ENCODE data around the gene MXRA7.

DNA sequence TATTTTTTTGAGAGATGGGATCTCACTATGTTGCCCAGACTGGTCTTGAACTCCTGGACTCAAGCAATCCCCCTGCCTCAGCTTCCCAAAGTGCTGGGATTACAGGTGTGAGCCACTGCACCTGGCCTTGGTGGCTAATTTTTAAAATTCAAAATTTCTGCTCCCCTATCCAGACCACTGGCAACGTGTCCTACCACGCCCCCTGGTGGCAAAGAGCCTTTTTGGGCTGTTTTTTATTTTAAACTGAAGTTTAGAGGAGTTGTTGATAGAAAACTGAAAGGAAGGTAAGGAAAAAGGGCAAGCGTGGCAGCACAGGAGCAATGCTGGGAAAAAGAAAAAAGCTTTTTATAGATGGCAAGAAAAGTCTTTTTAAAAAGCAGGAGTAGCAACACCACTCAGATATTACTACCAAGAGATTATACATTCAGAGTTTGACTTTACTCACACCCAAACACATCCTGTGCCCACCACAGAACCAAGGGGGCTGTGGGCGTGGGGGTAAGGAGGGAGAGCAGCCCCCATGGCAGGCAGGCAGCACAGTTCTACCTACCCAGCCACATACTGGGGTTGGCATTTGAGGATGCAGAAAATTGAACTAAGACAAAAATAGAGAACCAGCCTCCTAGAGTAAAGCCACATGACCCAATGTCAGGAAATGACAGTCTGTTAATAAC is 4.2 kb upstream of the MXRA7 start:
- TF ChIP-seq, protein P1, sequence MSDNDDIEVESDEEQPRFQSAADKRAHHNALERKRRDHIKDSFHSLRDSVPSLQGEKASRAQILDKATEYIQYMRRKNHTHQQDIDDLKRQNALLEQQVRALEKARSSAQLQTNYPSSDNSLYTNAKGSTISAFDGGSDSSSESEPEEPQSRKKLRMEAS (IDR thresholded peaks at IDR 0.05) = no peak
- TF ChIP-seq, protein P2, sequence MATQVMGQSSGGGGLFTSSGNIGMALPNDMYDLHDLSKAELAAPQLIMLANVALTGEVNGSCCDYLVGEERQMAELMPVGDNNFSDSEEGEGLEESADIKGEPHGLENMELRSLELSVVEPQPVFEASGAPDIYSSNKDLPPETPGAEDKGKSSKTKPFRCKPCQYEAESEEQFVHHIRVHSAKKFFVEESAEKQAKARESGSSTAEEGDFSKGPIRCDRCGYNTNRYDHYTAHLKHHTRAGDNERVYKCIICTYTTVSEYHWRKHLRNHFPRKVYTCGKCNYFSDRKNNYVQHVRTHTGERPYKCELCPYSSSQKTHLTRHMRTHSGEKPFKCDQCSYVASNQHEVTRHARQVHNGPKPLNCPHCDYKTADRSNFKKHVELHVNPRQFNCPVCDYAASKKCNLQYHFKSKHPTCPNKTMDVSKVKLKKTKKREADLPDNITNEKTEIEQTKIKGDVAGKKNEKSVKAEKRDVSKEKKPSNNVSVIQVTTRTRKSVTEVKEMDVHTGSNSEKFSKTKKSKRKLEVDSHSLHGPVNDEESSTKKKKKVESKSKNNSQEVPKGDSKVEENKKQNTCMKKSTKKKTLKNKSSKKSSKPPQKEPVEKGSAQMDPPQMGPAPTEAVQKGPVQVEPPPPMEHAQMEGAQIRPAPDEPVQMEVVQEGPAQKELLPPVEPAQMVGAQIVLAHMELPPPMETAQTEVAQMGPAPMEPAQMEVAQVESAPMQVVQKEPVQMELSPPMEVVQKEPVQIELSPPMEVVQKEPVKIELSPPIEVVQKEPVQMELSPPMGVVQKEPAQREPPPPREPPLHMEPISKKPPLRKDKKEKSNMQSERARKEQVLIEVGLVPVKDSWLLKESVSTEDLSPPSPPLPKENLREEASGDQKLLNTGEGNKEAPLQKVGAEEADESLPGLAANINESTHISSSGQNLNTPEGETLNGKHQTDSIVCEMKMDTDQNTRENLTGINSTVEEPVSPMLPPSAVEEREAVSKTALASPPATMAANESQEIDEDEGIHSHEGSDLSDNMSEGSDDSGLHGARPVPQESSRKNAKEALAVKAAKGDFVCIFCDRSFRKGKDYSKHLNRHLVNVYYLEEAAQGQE (IDR thresholded peaks at IDR 0.05; ENCODE audit: low read depth) = no peak

Measured in Ishikawa (cell line).